Skeletal muscle satellite cell (primary cell): ENCODE results near the gene PRPF8.
"Not testable (repeated sequence)": the region's sequence is repeated elsewhere in the genome, so short reads cannot be mapped to it uniquely, and the experiment has no call there.

Experiments used
- H3K27me3 ChIP-seq: 2 replicates; pipeline ENCODE4 v1.7.0; 2013; ENCODE audit warnings: low read length; ENCODE audit not compliant: control insufficient read depth, insufficient read depth
- H3K36me3 ChIP-seq: 2 replicates; pipeline ENCODE4 v1.7.0; 2013; ENCODE audit warnings: mild to moderate bottlenecking, control low read depth, low read length; ENCODE audit not compliant: insufficient read depth
- H3K4me1 ChIP-seq: 2 replicates; pipeline ENCODE4 v1.7.0; 2013; ENCODE audit warnings: low read length; ENCODE audit not compliant: control insufficient read depth, insufficient read depth
- H3K4me2 ChIP-seq: 2 replicates; pipeline ENCODE4 v1.7.0; 2013; ENCODE audit warnings: mild to moderate bottlenecking, low read length
- H3K4me3 ChIP-seq: 2 replicates; pipeline ENCODE4 v1.7.0; 2013; ENCODE audit warnings: low read length
- H3K9ac ChIP-seq: 2 replicates; pipeline ENCODE4 v1.7.0; 2013; ENCODE audit warnings: mild to moderate bottlenecking, low read depth, low read length, moderate library complexity
- H3K9me3 ChIP-seq: replicated peaks from 2 replicates; pipeline ENCODE4 v1.7.0; 2013; ENCODE audit warnings: mild to moderate bottlenecking, control low read depth, low read length

PRPF8 gene

DNA sequence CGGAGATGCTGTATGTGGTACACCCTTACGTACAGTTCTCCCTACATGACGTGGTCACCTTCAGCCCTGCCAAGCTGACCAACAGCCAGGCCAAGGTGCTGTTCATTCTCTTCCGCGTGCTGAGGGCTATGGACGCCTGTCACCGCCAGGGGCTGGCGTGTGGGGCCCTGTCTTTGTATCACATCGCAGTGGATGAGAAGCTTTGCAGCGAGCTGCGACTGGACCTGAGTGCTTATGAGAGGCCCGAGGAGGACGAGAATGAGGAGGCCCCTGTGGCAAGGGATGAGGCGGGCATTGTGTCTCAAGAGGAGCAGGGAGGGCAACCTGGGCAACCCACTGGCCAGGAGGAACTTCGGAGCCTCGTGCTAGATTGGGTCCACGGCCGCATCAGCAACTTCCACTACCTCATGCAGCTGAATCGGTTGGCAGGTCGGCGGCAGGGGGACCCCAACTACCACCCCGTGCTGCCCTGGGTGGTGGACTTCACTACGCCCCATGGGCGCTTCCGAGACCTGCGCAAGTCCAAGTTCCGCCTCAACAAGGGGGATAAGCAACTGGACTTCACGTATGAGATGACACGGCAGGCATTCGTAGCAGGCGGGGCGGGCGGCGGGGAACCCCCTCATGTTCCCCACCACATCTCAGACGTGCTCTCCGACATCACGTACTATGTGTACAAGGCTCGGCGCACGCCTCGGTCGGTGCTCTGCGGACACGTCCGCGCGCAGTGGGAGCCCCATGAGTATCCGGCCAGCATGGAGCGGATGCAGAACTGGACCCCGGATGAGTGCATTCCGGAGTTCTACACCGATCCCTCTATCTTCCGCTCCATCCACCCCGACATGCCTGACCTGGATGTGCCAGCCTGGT is 41.2 kb upstream of the PRPF8 start:
- H3K4me1 ChIP-seq, result peaks cover 44% of the 10 kb centered on the region
- H3K9me3 ChIP-seq, result no peaks in the 10 kb centered on the region
- H3K4me3 ChIP-seq, result peak overlapping the region; percentile 79
- H3K9ac ChIP-seq, result no peak overlapping the region
- H3K36me3 ChIP-seq, result peaks cover 26% of the 10 kb centered on the region
- H3K4me2 ChIP-seq, result peak overlapping the region; percentile 99
- no peaks in the 10 kb centered on the region for H3K27me3 ChIP-seq

DNA sequence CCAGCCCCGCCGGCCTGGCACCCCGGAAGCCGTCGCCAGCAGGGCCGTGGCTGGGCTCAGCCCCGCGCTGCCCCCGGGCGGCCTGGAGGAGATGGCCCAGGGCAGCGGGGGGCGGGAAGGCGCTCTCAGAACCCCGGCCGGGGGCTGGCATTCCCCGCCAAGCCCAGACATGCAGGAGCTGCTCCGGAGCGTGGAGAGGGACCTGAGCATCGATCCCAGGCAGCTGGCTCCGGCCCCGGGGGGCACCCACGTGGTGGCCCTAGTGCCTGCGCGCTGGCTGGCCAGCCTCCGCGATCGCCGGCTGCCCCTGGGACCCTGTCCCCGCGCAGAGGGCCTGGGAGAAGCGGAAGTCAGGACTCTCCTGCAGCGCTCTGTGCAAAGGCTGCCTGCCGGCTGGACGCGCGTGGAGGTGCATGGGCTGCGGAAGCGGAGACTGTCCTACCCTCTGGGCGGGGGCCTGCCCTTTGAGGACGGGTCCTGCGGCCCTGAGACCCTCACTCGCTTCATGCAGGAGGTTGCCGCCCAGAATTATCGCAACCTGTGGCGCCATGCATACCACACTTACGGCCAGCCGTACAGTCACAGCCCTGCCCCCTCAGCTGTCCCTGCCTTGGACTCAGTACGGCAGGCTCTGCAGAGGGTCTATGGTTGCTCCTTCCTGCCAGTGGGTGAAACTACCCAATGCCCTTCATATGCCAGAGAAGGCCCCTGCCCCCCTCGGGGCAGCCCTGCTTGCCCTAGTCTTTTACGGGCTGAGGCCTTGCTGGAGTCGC is 40.4 kb upstream of the PRPF8 start:
- Histone ChIP-seq H3K4me2 (peak overlapping the region; percentile 99), H3K4me1 (peaks cover 39% of the 10 kb centered on the region), H3K27me3 (no peaks in the 10 kb centered on the region), H3K36me3 (peaks cover 26% of the 10 kb centered on the region), H3K9me3 (no peaks in the 10 kb centered on the region), H3K9ac (peak overlapping the region; percentile 85), H3K4me3 (peak overlapping the region; percentile 79)

DNA sequence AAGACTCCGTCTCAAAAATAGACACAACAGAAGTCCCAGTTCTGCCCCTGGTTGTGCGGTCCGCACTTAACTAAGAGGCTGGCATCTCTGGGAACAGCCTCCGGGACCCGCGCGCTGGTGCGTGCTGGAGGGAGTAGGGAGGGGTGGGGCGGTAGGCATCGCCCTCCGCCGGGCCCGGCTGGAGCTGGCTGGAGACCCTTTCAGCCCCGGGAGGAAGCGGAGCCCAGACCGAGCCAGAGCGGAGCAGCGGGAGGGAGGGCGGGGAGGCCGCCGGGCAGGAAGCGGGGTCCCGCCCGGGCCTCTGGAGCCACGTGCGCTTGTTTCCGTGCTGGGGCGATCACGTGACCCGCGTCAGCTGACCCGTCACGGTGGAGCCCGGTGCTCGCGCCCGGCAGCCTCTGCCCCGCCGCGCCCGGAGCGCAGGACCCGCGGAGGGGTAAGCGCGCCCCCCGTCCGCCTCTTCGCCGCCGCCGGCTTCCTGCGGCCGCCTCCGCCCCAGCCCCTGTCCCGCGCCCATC is 39.7 kb upstream of the PRPF8 start, which contains the start of gene WDR81:
TSS of gene WDR81 (plus strand) at position 354 of the 518 bp plus-strand sequence. CDS start 256 bp downstream, outside the sequence.
- Histone ChIP-seq H3K4me3 (peak within 1 kb of the TSS; percentile 79), H3K4me2 (peak within 1 kb of the TSS; percentile 99), H3K4me1 (peaks cover 37% of the 10 kb centered on the region), H3K27me3 (no peaks in the 10 kb centered on the region), H3K9ac (peak within 1 kb of the TSS; percentile 85), H3K9me3 (no peaks in the 10 kb centered on the region), H3K36me3 (peaks cover 26% of the 10 kb centered on the region)

DNA sequence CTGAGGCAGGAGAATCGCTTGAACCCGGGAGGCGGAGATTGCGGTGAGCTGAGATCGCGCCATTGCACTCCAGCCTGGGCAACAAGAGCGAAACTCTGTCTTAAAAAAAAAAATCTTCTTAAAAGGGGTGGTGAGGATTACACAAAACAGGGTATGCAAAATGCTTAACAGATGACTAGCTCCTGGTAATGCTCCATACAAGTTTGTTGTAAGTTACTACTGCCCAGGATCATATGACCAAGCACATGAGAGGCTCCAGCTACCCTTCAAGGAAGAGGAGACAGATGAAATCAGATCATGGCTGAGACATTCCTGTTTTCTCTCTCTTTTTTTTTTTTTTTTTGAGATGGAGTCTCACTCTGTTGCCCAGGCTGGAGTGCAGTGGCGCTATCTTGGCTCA is 37.4 kb upstream of the PRPF8 start:
- peaks cover 52% of the 10 kb centered on the region for H3K4me1 ChIP-seq
- not testable (repeated sequence) for H3K9me3 ChIP-seq

DNA sequence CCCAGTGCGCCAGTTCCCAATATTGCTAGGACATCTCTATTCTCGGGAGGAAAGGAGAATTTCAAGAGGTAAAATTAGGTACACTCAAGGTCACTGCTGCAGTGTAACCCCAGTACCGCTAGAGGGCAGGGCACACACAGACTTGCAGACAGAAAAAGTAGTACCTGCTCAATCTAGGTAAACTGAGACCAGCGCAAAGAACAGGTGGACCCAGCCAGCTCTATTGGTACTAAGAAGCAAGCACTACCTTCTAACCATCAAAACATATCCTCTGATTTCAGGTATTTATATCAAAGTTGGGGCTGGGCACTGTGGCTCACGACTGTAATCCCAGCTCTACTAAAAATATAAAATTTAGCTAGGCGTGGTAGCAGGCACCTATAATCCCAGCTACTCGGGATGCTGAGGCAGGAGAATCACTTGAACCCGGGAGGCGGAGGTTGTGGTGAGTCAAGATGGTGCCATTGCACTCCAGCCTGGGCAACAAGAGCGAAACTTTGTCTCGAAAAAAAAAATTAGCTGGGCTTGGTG is 36.3 kb upstream of the PRPF8 start:
- Histone ChIP-seq H3K9ac (peak overlapping the region; percentile 45), H3K36me3 (peaks cover 2% of the 10 kb centered on the region)

More for the DNA sequence above, 37.4 kb upstream of the PRPF8 start:
- H3K4me2 ChIP-seq, H3K27me3 ChIP-seq, H3K9ac ChIP-seq, H3K4me3 ChIP-seq: not testable (repeated sequence)
- peaks cover 13% of the 10 kb centered on the region for H3K36me3 ChIP-seq

DNA sequence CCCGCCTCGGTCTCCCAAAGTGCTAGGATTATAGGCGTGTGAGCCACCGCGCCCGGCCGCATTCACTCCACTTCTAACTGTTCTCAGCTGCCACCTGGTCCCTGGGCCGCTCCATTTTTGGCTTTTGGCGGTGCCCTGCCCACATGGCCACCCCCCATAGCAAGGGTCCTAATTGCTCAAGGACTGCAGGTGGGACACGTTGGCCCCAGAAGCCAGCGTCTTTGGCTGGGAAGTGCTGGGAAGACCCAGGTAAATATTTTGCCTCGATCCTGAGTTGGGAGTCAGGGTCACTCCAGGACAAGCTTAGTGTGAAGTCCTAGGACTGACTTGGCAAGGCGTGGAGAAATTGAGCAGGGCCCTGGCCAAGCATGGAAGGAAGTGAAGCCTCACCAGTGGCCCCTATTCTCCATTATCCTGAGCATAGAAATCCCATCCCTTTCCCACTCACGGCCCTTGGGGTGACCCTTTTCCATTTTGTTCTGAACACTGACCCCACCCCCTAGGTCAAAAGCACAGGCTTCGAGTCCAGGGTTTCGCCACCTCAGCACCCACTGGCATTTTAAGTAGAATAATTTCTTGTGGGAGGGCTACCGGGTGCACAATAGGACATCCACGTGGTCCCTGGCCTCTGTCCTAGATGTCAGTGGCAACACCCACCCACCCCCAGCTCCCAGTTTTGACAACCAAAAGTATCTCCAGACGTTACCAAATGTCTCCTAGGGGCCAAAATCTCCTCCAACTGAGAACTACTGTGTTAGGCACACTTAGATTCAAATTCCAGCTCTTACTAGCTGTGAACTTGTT is 33.9 kb upstream of the PRPF8 start:
- Histone ChIP-seq H3K36me3 (peaks cover 12% of the 10 kb centered on the region), H3K27me3 (no peaks in the 10 kb centered on the region), H3K9me3 (no peaks in the 10 kb centered on the region), H3K4me2 (no peak overlapping the region), H3K4me1 (peaks cover 32% of the 10 kb centered on the region), H3K9ac (no peak overlapping the region), H3K4me3 (no peak overlapping the region)

More for the DNA sequence above, 36.3 kb upstream of the PRPF8 start:
- Histone ChIP-seq H3K4me3 (peak overlapping the region; percentile 22), H3K9me3 (no peaks in the 10 kb centered on the region), H3K4me2 (peak overlapping the region; percentile 64), H3K4me1 (peaks cover 43% of the 10 kb centered on the region), H3K27me3 (no peaks in the 10 kb centered on the region)

DNA sequence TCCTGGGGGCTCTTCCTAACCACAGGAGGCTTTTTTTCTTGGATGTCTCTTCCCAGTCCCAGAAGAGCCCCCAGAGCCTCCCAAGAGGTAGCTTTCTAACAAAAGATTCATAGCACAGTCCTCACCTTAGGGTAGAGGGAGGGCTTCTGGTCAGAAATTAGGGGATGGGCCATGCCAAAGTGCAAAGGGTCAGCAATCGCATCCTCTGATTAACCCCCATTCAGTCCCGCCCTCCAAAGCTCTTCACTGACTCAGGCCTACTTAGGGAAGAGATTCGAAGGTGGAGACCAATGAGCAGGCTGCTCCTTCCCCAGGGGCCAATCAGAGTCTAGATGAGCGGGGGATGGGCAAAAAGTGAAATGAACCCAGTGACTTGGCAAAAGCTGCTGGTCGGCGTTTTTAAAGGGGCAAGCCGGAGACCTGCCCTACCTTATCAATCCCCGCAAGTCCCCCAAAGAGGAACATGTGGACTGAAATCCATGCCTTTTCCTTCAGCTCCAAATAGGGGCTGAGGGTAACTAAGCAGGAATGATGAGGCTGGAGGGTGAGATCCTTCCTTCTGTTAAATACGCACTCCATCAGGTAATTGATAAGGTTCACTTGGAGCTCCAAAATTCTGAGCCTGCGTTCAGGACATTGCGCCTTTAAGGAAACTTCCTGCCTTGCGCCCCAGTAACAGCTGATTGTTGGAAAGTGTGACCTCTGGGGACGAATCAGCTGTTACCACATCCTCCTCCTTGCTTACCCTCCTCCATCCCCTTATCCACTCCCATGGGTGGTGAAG is 32.4 kb upstream of the PRPF8 start:
- Histone ChIP-seq H3K9me3 (no peaks in the 10 kb centered on the region), H3K4me2 (peak overlapping the region; percentile 92), H3K36me3 (peaks cover 26% of the 10 kb centered on the region), H3K4me1 (peaks cover 41% of the 10 kb centered on the region), H3K4me3 (peak overlapping the region; percentile 74), H3K27me3 (no peaks in the 10 kb centered on the region), H3K9ac (peak overlapping the region; percentile 96)

DNA sequence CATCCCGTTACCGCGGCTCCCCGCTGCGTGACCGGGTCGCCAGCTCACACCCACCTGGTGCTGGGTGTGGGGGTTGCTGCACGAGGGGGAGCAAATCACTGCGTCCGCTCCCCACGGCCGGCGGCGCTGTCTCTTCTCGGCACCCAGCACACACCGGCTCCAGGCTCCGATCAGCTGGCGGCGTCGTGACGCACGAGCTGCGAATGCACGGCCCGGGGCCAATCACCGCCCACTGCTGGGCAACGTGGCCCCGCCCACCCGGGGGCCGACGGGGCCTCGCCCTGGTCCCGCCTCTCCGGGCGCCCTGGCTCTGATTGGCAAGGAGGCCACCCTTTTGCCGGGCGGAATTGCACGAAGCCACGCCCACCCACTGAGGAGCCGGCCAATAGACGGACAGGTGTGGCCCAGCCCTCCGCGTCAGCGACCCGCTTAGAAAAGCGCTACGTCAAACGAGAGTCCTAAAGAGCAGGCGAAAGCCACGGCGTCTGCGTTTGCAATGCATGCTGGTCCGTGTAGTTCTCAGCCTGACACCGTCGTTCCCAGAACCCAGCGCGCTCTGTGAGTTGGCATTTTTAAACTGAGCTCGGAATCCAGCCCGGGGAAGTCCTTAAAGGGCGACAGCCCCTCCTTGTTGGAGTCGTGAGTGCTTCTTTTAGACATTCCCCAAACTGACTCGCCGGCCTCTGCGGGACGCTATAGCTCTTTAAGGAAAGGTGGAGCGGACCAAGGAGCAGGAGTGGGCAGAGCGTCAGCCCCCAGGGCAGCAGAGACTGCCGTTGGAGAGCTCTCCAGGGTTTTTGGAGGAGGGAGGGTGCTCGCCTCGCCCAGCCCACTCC is 31.6 kb upstream of the PRPF8 start:
- peak overlapping the region; percentile 92 for H3K4me2 ChIP-seq
- H3K36me3 ChIP-seq, result peaks cover 34% of the 10 kb centered on the region
- H3K27me3 ChIP-seq, result no peaks in the 10 kb centered on the region
- peaks cover 48% of the 10 kb centered on the region for H3K4me1 ChIP-seq
- H3K4me3 ChIP-seq, result peak overlapping the region; percentile 79
- peak overlapping the region; percentile 96 for H3K9ac ChIP-seq
- H3K9me3 ChIP-seq, result no peaks in the 10 kb centered on the region

DNA sequence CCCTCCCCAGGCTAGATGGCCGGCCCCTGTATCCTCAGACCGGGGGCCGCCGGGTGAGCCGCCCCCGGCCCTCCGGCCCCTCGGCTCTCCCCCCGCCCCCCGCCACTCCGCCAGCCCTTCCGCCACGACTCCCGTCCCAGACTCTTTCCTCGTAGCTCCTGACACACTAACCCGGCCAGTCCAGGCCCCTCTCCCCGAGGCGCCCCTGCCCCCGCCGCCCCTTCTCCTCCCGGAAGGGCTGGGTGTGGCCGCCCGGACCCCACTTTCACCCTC is 31.1 kb upstream of the PRPF8 start:
- H3K9me3 ChIP-seq, result no peaks in the 10 kb centered on the region
- H3K36me3 ChIP-seq, result peaks cover 39% of the 10 kb centered on the region
- H3K27me3 ChIP-seq, result no peaks in the 10 kb centered on the region
- H3K4me2 ChIP-seq, result peak overlapping the region; percentile 99
- peak overlapping the region; percentile 79 for H3K4me3 ChIP-seq
- H3K4me1 ChIP-seq, result peaks cover 53% of the 10 kb centered on the region
- H3K9ac ChIP-seq, result peak overlapping the region; percentile 91
